ENCODE measurements around the gene NR0B1.

The NR0B1 gene

DNA sequence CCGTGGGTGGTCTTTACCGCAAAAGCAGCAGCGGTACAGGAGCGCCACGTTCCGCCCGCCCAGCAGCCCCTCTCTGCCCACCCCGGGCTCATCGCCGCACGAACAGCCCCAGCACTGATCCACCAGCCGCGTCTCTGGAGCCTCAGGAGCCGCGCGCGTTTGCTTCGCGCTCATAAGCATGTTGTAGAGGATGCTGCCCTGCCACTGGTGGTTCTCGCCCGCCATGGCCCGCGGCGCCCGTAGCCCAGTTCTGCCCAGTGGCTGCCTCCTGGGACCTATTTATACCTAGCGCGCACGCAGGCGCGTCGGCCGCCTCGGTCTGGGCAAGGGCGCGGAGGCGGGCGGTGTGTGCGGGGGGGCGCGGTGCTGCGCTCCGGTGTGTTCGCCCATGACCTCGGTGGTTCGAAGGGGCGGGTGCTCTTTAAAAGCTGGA lies at the start of gene NR0B1:
Gene NR0B1 (minus strand): TSS at position 252 of the 433 bp plus-strand sequence. CDS start 27 bp downstream, at position 225.
- H3K4me3 ChIP-seq (ENCODE audit: low read depth, low read length): no peak within 1 kb of the TSS
- TF ChIP-seq, protein P1, sequence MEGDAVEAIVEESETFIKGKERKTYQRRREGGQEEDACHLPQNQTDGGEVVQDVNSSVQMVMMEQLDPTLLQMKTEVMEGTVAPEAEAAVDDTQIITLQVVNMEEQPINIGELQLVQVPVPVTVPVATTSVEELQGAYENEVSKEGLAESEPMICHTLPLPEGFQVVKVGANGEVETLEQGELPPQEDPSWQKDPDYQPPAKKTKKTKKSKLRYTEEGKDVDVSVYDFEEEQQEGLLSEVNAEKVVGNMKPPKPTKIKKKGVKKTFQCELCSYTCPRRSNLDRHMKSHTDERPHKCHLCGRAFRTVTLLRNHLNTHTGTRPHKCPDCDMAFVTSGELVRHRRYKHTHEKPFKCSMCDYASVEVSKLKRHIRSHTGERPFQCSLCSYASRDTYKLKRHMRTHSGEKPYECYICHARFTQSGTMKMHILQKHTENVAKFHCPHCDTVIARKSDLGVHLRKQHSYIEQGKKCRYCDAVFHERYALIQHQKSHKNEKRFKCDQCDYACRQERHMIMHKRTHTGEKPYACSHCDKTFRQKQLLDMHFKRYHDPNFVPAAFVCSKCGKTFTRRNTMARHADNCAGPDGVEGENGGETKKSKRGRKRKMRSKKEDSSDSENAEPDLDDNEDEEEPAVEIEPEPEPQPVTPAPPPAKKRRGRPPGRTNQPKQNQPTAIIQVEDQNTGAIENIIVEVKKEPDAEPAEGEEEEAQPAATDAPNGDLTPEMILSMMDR (IDR thresholded peaks at IDR 0.05; ENCODE audit: insufficient read depth, low read depth, low read length, missing control alignments): no peak

DNA sequence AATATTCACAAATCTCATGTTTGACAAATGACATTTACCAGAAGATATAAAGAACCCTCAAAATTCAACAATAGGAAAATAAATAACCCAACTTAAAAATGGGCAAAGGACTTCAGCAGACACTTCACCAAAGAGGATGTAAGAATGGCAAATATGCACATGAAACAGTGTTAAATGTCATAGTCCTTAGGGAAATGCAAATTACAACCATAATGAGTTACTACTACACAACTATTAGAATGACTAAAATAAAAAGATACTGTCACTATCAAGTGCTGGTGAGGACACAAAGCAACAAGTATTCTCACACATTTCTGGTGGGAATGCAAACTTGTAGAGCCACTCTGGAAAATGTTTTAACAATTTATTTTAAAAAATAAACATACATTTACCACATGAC lies 40.8 kb upstream of the NR0B1 start:
- H3K4me3 ChIP-seq (ENCODE audit: low read depth, low read length): no peak overlapping the region
- TF ChIP-seq, protein P1 (IDR thresholded peaks at IDR 0.05; ENCODE audit: insufficient read depth, low read depth, low read length, missing control alignments): no peak
- no peak for DNase-seq (ENCODE audit: low read depth)

More for the DNA sequence above, at the start of gene NR0B1:
- no peak for DNase-seq (ENCODE audit: low read depth)

DNA sequence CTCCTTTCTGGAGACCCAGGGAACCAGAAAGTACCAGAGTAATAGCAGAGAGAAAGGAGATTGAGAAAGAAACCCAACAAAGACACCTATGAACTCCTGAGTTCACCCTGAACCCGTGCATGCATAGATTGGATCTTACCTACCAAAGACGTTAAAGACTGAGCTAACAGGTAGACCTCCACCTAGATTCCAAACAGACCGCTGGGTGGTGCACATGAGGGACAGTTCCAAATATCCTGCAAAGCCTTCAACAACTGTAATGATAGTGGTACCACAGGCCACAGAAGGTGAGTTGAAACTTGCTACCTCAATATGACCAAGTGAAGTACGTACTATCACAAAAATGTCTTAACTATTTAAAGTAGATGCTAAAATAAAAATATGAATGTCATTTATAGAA lies 34.0 kb upstream of the NR0B1 start:
- TF ChIP-seq, protein P1 (IDR thresholded peaks at IDR 0.05; ENCODE audit: insufficient read depth, low read depth, low read length, missing control alignments): no peak
- DNase-seq (ENCODE audit: low read depth): no peak
- H3K4me3 ChIP-seq (ENCODE audit: low read depth, low read length): no peak overlapping the region

GRCh38 chrX:30340753-30341152 lies 31.6 kb upstream of the NR0B1 start:
- DNase-seq (ENCODE audit: low read depth): no peak
- no peak overlapping the region for H3K4me3 ChIP-seq (ENCODE audit: low read depth, low read length)
- TF ChIP-seq, protein P1 (IDR thresholded peaks at IDR 0.05; ENCODE audit: insufficient read depth, low read depth, low read length, missing control alignments): no peak

DNA sequence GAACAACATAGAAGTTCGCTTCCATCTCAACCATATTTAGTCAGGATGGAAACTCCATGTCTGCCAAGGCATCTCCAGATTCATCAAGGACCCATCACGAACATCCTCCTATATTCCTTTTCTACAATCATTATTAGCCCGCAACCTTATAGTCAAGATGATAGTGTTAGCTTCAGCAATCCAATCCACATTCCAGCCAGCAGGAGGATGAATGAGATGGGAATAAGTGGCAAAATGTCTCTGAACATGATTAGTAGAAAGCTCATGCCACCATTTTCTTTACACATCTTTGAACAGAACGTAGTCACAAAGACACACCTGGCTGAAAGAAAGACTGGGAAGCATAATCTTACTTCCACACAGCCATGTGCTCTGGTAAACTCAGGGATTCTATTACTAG lies 18.6 kb upstream of the NR0B1 start:
- H3K4me3 ChIP-seq (ENCODE audit: low read depth, low read length): no peak overlapping the region
- TF ChIP-seq, protein P1 (IDR thresholded peaks at IDR 0.05; ENCODE audit: insufficient read depth, low read depth, low read length, missing control alignments): no peak
- no peak for DNase-seq (ENCODE audit: low read depth)

DNA sequence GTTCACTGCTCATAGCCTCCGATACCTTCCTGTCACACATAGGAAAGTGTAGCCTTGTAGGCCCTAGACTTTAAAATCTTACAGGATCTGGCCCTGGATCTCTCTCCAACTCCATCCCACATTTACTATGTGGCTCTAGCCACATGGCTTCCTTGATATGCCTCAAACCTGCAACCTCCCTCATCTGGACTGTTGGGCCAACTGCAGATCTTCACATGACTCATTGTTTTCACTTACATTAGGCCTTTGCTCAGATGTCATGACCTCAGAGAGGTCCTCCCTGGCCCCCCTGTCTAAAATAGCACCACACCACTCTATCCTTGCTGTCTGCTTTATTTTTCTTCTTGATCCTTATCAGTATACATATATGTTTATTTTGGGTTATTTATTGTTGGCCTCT lies 8.1 kb upstream of the NR0B1 start:
- no peak overlapping the region for H3K4me3 ChIP-seq (ENCODE audit: low read depth, low read length)
- TF ChIP-seq, protein P1 (IDR thresholded peaks at IDR 0.05; ENCODE audit: insufficient read depth, low read depth, low read length, missing control alignments): no peak

DNA sequence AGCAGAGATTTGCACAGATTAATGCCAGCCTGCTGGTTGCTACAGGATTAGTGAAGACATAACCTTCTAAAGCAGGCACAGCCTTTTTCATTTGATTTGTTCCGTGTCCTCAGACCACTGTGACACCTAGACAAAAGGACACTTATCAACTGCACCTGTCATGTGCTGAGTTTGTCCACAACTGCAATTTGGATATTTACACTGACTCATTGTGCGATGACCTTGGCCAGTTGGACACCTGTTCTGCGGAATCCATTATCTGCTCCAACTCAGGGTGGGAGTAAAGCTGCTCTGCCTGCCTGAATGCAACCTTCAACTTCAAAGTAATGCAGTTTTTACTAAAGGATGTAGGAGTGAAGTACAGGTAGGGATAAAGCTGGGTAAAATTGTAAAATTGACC lies 4.1 kb upstream of the NR0B1 start:
- TF ChIP-seq, protein P1 (IDR thresholded peaks at IDR 0.05; ENCODE audit: insufficient read depth, low read depth, low read length, missing control alignments): no peak
- H3K4me3 ChIP-seq (ENCODE audit: low read depth, low read length): no peak overlapping the region
- DNase-seq (ENCODE audit: low read depth): no peak

More for the DNA sequence above, 8.1 kb upstream of the NR0B1 start:
- DNase-seq (ENCODE audit: low read depth): no peak

Data from GM12865 (cell line).